Activated naive CD8-positive, alpha-beta T cell (primary cell): ENCODE results near the gene REV3L.
A peak's percentile ranks its signal among the peaks of the same experiment; 100 is the strongest.

ENCODE experiments used
- H3K27ac Mint-ChIP-seq: one replicate; pipeline ENCODE4 v1.8.0; 2021; ENCODE audit warnings: mixed read lengths
- H3K27me3 Mint-ChIP-seq: one replicate; pipeline ENCODE4 v1.8.0; 2021; ENCODE audit warnings: mixed read lengths
- H3K36me3 Mint-ChIP-seq: one replicate; pipeline ENCODE4 v1.8.0; 2021; ENCODE audit warnings: mixed read lengths
- H3K4me1 Mint-ChIP-seq: one replicate; pipeline ENCODE4 v1.8.0; 2021; ENCODE audit warnings: low read depth, mixed read lengths
- H3K4me3 Mint-ChIP-seq: one replicate; pipeline ENCODE4 v1.8.0; 2021; ENCODE audit warnings: mild to moderate bottlenecking, mixed read lengths
- H3K9me3 Mint-ChIP-seq: one replicate; pipeline ENCODE4 v1.8.0; 2021; ENCODE audit warnings: low read depth, mixed read lengths

The REV3L gene

GRCh38 chr6:111407686-111408085 is 75.3 kb downstream of the REV3L start:
- H3K9me3 Mint-ChIP-seq, result no peaks in the 10 kb centered on the region
- peaks cover 37% of the 10 kb centered on the region for H3K36me3 Mint-ChIP-seq
- peaks cover 9% of the 10 kb centered on the region for H3K4me1 Mint-ChIP-seq
- H3K4me3 Mint-ChIP-seq, result no peak overlapping the region
- no peaks in the 10 kb centered on the region for H3K27me3 Mint-ChIP-seq
- no peak overlapping the region for H3K27ac Mint-ChIP-seq

GRCh38 chr6:111406200-111406721 is 76.8 kb downstream of the REV3L start:
- Mint-ChIP-seq H3K27ac (peak overlapping the region; percentile 43), H3K36me3 (peaks cover 38% of the 10 kb centered on the region), H3K27me3 (no peaks in the 10 kb centered on the region), H3K9me3 (no peaks in the 10 kb centered on the region), H3K4me1 (peaks cover 9% of the 10 kb centered on the region), H3K4me3 (no peak overlapping the region)

DNA sequence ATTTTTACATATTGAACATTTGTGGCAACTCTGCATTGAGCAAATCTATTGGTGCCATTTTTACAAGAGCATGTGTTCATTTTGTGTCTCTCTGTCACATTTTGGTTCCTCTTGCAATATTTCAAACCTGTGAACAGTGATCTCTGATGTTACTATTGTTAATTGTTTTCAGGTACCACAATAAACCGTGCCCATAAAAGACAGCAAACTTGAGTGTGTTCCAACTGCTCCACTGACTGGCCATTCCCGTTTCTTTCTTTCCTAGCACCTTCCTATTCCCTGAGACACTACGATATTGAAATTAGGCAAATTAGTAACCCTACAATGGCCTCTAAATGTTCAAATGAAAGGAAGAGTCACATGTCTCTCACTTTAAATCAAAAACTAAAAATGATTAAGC is 79.6 kb downstream of the REV3L start:
- no peak overlapping the region for H3K27ac Mint-ChIP-seq
- H3K4me3 Mint-ChIP-seq, result no peak overlapping the region
- peaks cover 44% of the 10 kb centered on the region for H3K36me3 Mint-ChIP-seq
- H3K4me1 Mint-ChIP-seq, result peaks cover 8% of the 10 kb centered on the region
- no peaks in the 10 kb centered on the region for H3K9me3 Mint-ChIP-seq
- H3K27me3 Mint-ChIP-seq, result no peaks in the 10 kb centered on the region

DNA sequence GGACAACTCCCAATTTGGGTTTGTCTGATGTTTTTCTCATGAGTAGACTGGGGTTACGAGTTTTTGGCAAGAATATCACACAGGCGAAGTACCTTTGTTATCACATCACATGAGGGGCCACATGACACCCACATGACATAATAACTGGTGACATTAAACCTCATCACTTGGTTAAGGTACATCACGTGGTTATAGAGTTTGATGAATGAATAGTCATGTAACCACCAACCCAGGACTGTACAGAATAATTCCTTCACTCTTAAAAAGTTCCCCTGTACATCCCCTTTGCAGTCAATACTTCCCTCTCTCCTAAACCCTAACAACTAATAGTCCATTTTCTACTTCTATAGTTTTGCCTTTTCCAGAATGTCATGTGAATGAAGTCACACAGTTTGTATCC is 83.4 kb downstream of the REV3L start:
- Mint-ChIP-seq H3K4me3 (no peak overlapping the region), H3K9me3 (no peaks in the 10 kb centered on the region), H3K4me1 (peaks cover 1% of the 10 kb centered on the region), H3K36me3 (peaks cover 40% of the 10 kb centered on the region), H3K27ac (no peak overlapping the region), H3K27me3 (no peaks in the 10 kb centered on the region)

- no peaks in the 10 kb centered on the region for H3K27me3 Mint-ChIP-seq
- no peaks in the 10 kb centered on the region for H3K4me1 Mint-ChIP-seq
- no peak overlapping the region for H3K4me3 Mint-ChIP-seq
- H3K36me3 Mint-ChIP-seq, result peaks cover 26% of the 10 kb centered on the region
- H3K9me3 Mint-ChIP-seq, result peaks cover 4% of the 10 kb centered on the region
- no peak overlapping the region for H3K27ac Mint-ChIP-seq
Measured at GRCh38 chr6:111388681-111389080, 94.3 kb downstream of the REV3L start.

DNA sequence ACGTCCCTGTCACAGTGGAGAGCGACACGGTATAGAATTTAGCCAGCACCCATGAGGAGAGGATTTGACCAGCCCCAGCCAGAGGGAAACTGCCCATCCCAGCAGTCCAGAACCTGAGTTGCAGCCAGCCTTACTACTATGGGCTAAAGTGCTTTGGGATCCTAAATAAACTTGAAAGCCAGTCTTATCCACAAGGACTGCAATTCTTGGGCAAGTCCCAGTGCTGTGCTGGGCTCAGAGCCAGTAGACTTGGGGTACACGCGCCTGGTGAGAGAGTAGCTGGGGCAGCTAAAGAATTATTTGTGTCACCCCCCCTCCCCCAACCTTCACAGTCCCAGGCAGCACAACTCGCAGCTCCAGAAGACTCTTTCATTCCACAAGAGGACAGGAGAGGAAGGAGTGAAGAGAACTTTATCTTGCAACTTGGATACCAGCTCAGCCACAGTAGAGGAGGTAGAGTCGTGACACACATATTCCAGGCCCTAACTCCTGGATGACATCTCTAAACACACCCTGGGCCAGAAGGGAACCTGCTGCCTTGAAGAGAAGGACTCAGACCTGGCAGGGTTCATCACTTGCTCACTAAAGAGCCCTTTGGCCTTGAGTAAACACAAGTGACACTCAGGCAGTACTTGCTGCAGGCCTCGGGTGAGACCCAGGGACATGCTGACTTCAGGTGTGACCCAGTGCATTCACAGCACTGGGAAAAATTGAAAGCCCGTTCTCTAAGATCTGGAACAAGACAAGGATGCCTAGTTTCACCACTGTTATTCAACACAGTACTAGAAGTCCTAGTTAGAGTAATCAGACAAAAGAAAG is 100.3 kb downstream of the REV3L start:
- H3K27me3 Mint-ChIP-seq, result no peaks in the 10 kb centered on the region
- no peaks in the 10 kb centered on the region for H3K4me1 Mint-ChIP-seq
- H3K4me3 Mint-ChIP-seq, result no peak overlapping the region
- H3K9me3 Mint-ChIP-seq, result peaks cover 4% of the 10 kb centered on the region
- H3K36me3 Mint-ChIP-seq, result peaks cover 27% of the 10 kb centered on the region
- peak overlapping the region; percentile 22 for H3K27ac Mint-ChIP-seq

DNA sequence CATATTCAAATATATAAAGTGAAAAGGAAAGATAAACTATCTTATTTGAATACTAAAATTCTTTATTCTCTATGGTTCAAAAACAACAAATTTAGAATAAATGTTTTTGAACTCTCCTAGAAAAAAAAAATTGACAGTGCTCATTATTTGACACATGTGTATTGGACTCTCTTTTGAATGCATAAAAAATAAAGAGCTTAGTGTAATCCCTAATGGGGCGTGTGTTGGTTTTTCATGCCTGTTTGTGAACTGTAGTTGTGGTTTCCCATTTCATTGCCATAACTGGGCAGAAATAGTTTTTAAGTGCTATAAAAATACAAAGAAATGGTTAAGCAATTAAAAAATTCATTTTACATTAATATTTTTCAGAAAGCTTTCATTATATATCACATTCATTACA is 101.3 kb downstream of the REV3L start:
- H3K4me3 Mint-ChIP-seq, result no peak overlapping the region
- H3K9me3 Mint-ChIP-seq, result peaks cover 4% of the 10 kb centered on the region
- H3K27ac Mint-ChIP-seq, result no peak overlapping the region
- no peaks in the 10 kb centered on the region for H3K4me1 Mint-ChIP-seq
- H3K36me3 Mint-ChIP-seq, result peaks cover 29% of the 10 kb centered on the region
- no peaks in the 10 kb centered on the region for H3K27me3 Mint-ChIP-seq

DNA sequence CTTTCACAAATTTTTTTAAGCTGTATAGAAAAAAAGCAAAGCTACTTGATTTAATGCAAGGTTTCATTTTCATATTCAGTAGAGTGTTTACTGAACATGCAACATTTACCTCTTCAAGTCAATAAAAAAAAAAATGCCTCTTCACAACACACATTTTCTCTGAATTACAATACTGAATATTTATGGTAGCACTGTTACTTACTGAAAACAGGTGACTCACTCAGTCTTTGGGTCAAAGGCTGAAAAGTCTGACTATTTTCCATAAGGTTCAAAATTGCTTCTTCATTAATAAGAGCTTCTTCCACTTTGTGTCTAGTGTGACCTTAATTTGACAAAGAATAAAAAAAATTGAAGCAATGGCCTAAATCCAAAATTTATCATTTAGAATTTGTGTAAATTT is 101.9 kb downstream of the REV3L start:
- no peak overlapping the region for H3K4me3 Mint-ChIP-seq
- peaks cover 33% of the 10 kb centered on the region for H3K36me3 Mint-ChIP-seq
- H3K9me3 Mint-ChIP-seq, result peaks cover 4% of the 10 kb centered on the region
- H3K27me3 Mint-ChIP-seq, result no peaks in the 10 kb centered on the region
- no peak overlapping the region for H3K27ac Mint-ChIP-seq
- no peaks in the 10 kb centered on the region for H3K4me1 Mint-ChIP-seq

- peaks cover 3% of the 10 kb centered on the region for H3K9me3 Mint-ChIP-seq
- H3K36me3 Mint-ChIP-seq, result peaks cover 34% of the 10 kb centered on the region
- no peaks in the 10 kb centered on the region for H3K27me3 Mint-ChIP-seq
- no peak overlapping the region for H3K27ac Mint-ChIP-seq
- H3K4me3 Mint-ChIP-seq, result no peak overlapping the region
- no peaks in the 10 kb centered on the region for H3K4me1 Mint-ChIP-seq
Measured at GRCh38 chr6:111379831-111380230, 103.2 kb downstream of the REV3L start.

DNA sequence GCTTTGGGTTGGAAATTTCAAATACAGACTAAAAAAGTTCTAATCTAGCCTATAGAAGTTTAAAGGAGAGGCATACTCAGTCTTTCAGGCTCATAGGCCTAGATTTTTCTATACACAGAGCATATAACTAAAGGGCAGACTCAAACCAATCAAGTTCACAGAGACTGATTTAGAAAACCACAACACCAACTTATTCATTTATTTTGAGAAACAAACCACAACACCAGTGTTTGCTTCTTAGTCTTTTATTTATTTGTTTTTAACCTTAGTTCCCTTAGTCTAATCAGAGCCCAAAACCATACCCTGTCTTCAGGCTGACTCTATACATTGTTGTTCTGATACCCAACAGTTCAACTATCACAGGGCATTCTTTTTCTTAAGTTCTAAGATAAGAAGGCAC is 103.7 kb downstream of the REV3L start:
- H3K36me3 Mint-ChIP-seq, result peaks cover 32% of the 10 kb centered on the region
- no peaks in the 10 kb centered on the region for H3K4me1 Mint-ChIP-seq
- H3K27me3 Mint-ChIP-seq, result no peaks in the 10 kb centered on the region
- H3K4me3 Mint-ChIP-seq, result no peak overlapping the region
- no peaks in the 10 kb centered on the region for H3K9me3 Mint-ChIP-seq
- H3K27ac Mint-ChIP-seq, result no peak overlapping the region

DNA sequence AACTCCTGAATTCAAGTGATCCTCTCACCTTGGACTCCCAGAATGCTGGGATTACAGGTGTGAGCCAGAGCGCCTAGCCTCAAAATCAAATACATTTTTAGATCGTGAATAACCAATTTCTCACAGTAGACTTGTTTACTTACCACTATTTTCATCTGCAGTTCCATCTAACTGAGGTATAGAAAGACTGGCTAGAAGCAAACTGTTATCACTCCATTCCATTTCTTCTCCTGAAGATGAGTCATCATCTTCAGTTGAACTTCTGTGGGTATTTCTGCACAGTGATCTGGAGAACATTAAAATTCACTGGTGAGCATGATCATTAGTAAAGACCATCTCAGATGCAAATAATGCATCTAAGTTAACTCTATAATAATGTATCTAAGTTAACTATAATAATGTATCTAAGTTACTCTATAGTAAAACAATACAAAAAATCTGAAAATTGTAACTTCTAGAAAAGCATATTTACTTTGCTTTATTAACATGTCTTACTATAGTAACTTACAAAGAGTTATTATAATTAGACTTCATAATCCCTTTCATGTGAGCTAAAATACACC is 105.4 kb downstream of the REV3L start:
- H3K27me3 Mint-ChIP-seq, result no peaks in the 10 kb centered on the region
- peaks cover 29% of the 10 kb centered on the region for H3K36me3 Mint-ChIP-seq
- H3K4me1 Mint-ChIP-seq, result no peaks in the 10 kb centered on the region
- H3K27ac Mint-ChIP-seq, result no peak overlapping the region
- no peaks in the 10 kb centered on the region for H3K9me3 Mint-ChIP-seq
- H3K4me3 Mint-ChIP-seq, result no peak overlapping the region

GRCh38 chr6:111367393-111368088 is 115.5 kb downstream of the REV3L start:
- H3K4me1 Mint-ChIP-seq, result no peaks in the 10 kb centered on the region
- no peak overlapping the region for H3K4me3 Mint-ChIP-seq
- no peaks in the 10 kb centered on the region for H3K27me3 Mint-ChIP-seq
- no peaks in the 10 kb centered on the region for H3K9me3 Mint-ChIP-seq
- no peak overlapping the region for H3K27ac Mint-ChIP-seq
- peaks cover 16% of the 10 kb centered on the region for H3K36me3 Mint-ChIP-seq

- Mint-ChIP-seq H3K27ac (no peak overlapping the region), H3K4me1 (no peaks in the 10 kb centered on the region), H3K9me3 (no peaks in the 10 kb centered on the region), H3K4me3 (no peak overlapping the region), H3K36me3 (peaks cover 3% of the 10 kb centered on the region), H3K27me3 (no peaks in the 10 kb centered on the region)
Measured at GRCh38 chr6:111361648-111362047, 121.4 kb downstream of the REV3L start.

DNA sequence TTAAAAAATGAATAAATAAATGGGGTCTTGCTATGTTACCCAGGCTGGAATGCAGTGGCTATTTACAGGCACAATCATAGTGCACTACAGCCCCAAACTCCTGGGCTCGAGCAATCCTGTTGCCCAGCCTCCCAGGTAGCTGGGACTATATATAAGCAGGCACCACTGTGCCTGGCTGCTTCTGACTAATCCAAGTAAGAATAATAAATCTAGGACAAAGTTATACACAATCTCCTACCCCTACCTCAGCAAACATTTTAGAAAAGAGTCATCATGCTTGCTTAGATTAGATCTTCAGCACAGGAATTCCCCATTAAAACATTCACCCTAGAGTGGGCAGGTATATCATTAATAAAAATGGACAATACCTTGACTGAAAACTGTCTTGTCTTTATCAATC is 124.6 kb downstream of the REV3L start:
- Mint-ChIP-seq H3K27ac (no peak overlapping the region), H3K9me3 (no peaks in the 10 kb centered on the region), H3K4me3 (no peak overlapping the region), H3K27me3 (no peaks in the 10 kb centered on the region), H3K4me1 (no peaks in the 10 kb centered on the region), H3K36me3 (peaks cover 9% of the 10 kb centered on the region)

- Mint-ChIP-seq H3K27me3 (no peaks in the 10 kb centered on the region), H3K4me1 (no peaks in the 10 kb centered on the region), H3K4me3 (no peak overlapping the region), H3K9me3 (no peaks in the 10 kb centered on the region), H3K36me3 (peaks cover 9% of the 10 kb centered on the region), H3K27ac (no peak overlapping the region)
Measured at GRCh38 chr6:111357705-111358104, 125.3 kb downstream of the REV3L start.
